Ectodermal cell (in vitro differentiated cells): ENCODE data around the gene CEP131. TPM values are rescaled to one million over a fixed set of nuclear protein-coding genes. Genes with fewer than 3 reads are reported as not detected.
A peak's percentile ranks its signal among the peaks of the same experiment; 100 is the strongest.

Experiments
- H3K27ac ChIP-seq: 2 replicates; pipeline ENCODE4 v1.7.0; 2013; ENCODE audit warnings: mild to moderate bottlenecking, low read depth, low read length; ENCODE audit not compliant: insufficient read depth, poor library complexity, severe bottlenecking
- H3K27me3 ChIP-seq: 2 replicates; pipeline ENCODE4 v1.7.0; 2013; ENCODE audit warnings: mild to moderate bottlenecking, low read length; ENCODE audit not compliant: insufficient read depth, control insufficient read depth, poor library complexity, severe bottlenecking
- H3K36me3 ChIP-seq: one replicate; pipeline ENCODE4 v1.7.0; 2013; ENCODE audit warnings: low read length; ENCODE audit not compliant: control insufficient read depth, insufficient read depth
- H3K4me1 ChIP-seq: one replicate; pipeline ENCODE4 v1.7.0; 2013; ENCODE audit warnings: low read length; ENCODE audit not compliant: control insufficient read depth, insufficient read depth
- H3K4me3 ChIP-seq: 2 replicates; pipeline ENCODE4 v1.7.0; 2013; ENCODE audit warnings: low read depth, low read length, control low read depth; ENCODE audit not compliant: insufficient read depth
- H3K9me3 ChIP-seq: 2 replicates; pipeline ENCODE4 v1.7.0; 2013; ENCODE audit warnings: mild to moderate bottlenecking, low read length, moderate library complexity; ENCODE audit not compliant: control insufficient read depth
- WGBS, 2 experiments: methylation state at CpG; one replicate each; pipeline ENCODE4 v1.1.7; 2013; ENCODE audit warnings: missing lambda C conversion rate in 2 of 2; 5-methylcytosine and 5-hydroxymethylcytosine counted together
- polyA plus RNA-seq, 4 experiments: library from polyadenylated mRNA; stranded (reverse); fragments of 50-300 nt; gene quantifications; one replicate each; pipeline ENCODE4 v1.2.3, GENCODE V29; 2013

The CEP131 gene
- polyA plus RNA-seq (2013, experiment 1 of 4) = 28.9 TPM
- 22.2 TPM for polyA plus RNA-seq (2013, experiment 2 of 4)
- polyA plus RNA-seq (2013, experiment 3 of 4) = 23.4 TPM
- 24.7 TPM for polyA plus RNA-seq (2013, experiment 4 of 4)

DNA sequence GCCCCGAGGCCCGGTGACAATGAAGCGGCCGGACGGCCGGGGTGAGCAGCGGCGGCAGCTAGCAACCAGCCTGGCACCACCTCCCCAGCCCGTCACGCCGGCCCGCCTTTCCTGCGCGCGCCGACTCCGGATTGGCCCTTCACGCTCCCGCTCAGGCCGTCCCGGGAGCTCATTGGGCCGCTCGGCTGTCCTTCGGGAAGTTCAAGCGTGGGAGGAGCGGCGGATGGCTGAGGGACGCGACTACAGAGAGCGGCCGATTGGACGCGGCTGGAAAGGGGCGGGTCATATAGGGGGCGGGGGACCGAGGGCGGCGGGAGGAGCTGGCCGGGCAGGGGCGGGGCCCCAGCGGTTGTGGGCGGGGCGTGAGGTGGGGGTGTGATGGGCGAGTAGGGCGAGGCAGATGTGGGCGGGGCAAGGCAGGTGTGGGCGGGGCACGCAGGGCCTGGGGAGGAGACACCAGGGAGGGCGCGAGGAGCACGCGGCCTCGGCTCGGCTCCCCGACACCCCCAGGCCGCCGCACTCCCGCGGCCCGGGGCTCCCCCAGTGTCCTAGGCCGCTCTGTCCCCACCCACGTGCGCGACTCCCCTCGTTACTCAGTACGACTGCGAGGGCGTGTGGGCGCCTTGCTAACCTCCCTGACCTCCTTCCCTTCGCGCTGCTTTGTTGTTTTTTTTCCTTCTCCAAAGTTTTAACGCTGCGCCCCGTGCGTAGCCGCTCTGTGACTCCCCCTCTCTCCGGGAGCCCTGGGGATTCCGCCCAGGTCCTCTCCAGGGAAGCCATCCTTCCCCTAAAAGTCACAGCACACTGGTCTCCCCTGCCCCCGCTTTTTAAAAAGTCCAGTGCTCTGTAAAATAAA lies at the start of gene CEP131:
TSS of gene CEP131 (minus strand) at position 60 of the 856 bp plus-strand sequence. CDS start 2,909 bp downstream, outside the sequence.
- 1 to 2% methylated on average over 79 of the region's 79 CpGs for WGBS, 2 experiments
- H3K27me3 ChIP-seq = peaks cover 6% of the 10 kb centered on the region
- H3K27ac ChIP-seq = no peak within 1 kb of the TSS
- no peaks in the 10 kb centered on the region for H3K9me3 ChIP-seq
- peaks cover 11% of the 10 kb centered on the region for H3K4me1 ChIP-seq
- peak within 1 kb of the TSS; percentile 85 for H3K4me3 ChIP-seq
- H3K36me3 ChIP-seq = no peaks in the 10 kb centered on the region

DNA sequence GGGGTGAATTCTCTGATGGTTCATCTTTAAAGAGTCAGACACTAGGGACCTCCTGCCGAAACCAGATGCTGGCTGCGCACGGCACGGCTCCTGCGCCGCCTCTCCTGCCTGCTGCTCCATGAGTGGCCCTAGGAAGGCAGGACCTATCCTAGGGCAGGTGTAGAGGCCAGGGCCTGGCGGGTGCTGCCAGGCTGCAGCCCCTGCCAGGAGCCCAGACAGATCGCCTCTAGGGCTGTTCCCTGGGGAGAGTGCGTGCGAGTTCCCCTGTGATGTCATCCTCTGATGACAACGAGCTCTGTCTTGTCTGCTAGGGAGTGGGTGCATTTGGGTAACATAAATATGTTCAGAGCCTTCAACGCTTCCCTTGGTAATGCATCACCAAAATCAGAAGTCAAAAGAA lies 48.5 kb upstream of the CEP131 start:
- no peak overlapping the region for H3K4me3 ChIP-seq
- no peaks in the 10 kb centered on the region for H3K9me3 ChIP-seq
- H3K27ac ChIP-seq = no peak overlapping the region
- no peaks in the 10 kb centered on the region for H3K4me1 ChIP-seq
- peaks cover 8% of the 10 kb centered on the region for H3K36me3 ChIP-seq
- WGBS, 2 experiments = 95 to 96% methylated on average over 12 of the region's 12 CpGs
- no peaks in the 10 kb centered on the region for H3K27me3 ChIP-seq

DNA sequence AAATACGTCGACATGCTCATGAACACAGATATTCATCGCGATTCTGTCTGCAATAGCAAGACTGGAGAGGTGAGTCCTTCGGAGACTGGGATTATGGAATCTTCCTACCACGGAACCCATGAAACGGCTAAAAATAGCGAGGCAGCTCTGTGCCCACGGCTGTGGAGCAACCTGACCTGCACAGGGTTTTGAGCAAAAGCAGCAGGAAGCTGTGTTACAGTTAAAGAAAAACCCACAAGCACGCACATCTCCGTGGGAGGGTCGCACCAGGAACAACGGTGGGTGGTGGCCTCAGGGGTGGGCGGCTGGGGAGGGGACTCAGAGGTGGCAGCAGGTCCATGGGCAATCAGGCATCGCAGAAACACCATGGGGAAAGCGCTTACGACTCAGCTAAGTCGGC lies 47.5 kb upstream of the CEP131 start:
- H3K27me3 ChIP-seq = no peaks in the 10 kb centered on the region
- H3K27ac ChIP-seq = no peak overlapping the region
- H3K4me3 ChIP-seq = no peak overlapping the region
- H3K4me1 ChIP-seq = no peaks in the 10 kb centered on the region
- WGBS, 2 experiments = 95 to 96% methylated on average over 18 of the region's 18 CpGs
- H3K9me3 ChIP-seq = no peaks in the 10 kb centered on the region
- peaks cover 8% of the 10 kb centered on the region for H3K36me3 ChIP-seq

DNA sequence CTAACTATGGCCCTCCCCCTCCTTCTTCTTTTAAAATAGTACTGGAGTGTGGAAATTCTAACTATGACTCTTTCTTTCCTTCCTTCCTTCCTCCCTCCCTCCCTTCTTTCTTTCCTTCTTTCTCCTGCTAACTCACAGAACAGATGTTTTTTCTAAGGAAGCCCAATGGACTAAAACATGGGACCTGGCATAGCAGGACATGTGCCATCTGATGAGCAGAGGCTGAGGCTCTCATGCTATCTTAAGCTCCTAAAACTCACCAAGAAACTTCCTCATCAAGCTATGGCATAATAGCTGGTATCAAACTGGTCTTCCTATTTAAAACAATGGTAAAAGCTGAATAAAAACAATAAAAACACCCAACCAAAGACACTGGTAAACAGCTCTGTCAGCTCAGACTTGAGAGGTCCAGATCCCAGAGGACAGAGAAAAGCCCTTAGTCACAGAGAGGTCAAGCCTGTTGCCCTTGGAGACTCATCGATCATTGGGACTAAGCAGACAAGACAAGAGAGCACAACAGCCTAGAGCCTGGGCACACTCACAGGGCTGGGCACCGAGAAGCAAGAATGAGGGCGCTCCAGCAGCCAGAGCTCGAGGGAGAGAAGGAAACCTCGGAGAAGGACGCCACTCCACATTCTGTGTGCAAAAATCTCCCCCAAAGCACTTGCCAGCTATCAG lies 44.8 kb upstream of the CEP131 start:
- Histone ChIP-seq H3K9me3 (no peaks in the 10 kb centered on the region), H3K4me3 (no peak overlapping the region), H3K4me1 (no peaks in the 10 kb centered on the region), H3K27ac (no peak overlapping the region), H3K27me3 (no peaks in the 10 kb centered on the region), H3K36me3 (no peaks in the 10 kb centered on the region)
- WGBS, 2 experiments = 91 to 93% methylated on average over 6 of the region's 6 CpGs

DNA sequence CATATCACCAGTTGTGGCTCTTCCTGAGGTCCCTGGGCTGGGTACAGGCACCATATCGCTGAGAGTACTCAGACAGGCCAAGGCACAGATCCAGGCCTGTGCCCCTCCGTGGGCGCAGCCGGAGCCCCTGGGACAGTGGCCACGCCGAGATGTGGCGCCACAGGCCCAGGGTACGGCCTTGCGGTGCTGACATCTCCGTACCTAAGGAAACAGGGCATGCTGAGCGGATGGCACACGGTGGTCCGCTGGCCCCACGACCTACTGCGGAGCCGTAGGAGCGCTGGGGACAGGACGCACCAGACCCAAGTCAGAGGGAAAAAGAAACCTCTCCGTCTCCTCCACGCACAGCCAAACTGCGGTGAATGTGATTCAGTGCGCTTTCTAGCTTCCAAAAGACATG lies 42.8 kb upstream of the CEP131 start:
- H3K9me3 ChIP-seq = no peaks in the 10 kb centered on the region
- H3K27ac ChIP-seq = no peak overlapping the region
- H3K36me3 ChIP-seq = no peaks in the 10 kb centered on the region
- H3K4me1 ChIP-seq = no peaks in the 10 kb centered on the region
- 94% methylated on average over 22 of the region's 22 CpGs for WGBS, 2 experiments
- no peak overlapping the region for H3K4me3 ChIP-seq
- no peaks in the 10 kb centered on the region for H3K27me3 ChIP-seq

DNA sequence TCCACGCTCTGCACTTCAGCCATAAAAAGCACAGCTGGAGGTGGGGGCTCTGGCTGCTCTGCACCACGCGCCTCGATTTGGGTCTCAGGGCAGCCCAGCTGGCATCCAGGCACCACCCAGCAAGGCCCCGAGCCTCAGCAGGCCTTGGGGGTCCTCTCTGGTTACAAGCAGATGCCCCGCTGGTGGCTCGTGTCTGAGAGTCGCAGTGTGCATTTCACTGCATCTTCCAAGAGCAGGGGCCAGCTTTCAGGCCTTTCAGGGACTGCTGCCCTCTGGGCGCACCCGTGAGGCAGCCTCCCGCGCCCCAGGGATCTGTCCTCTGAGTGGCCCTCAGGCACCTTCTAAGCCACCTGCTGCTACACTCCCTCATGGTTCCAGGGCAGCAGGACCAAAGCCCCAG lies 41.9 kb upstream of the CEP131 start:
- no peaks in the 10 kb centered on the region for H3K27me3 ChIP-seq
- H3K36me3 ChIP-seq = no peaks in the 10 kb centered on the region
- H3K9me3 ChIP-seq = no peaks in the 10 kb centered on the region
- H3K27ac ChIP-seq = no peak overlapping the region
- H3K4me1 ChIP-seq = no peaks in the 10 kb centered on the region
- no peak overlapping the region for H3K4me3 ChIP-seq
- 94 to 95% methylated on average over 12 of the region's 12 CpGs for WGBS, 2 experiments

DNA sequence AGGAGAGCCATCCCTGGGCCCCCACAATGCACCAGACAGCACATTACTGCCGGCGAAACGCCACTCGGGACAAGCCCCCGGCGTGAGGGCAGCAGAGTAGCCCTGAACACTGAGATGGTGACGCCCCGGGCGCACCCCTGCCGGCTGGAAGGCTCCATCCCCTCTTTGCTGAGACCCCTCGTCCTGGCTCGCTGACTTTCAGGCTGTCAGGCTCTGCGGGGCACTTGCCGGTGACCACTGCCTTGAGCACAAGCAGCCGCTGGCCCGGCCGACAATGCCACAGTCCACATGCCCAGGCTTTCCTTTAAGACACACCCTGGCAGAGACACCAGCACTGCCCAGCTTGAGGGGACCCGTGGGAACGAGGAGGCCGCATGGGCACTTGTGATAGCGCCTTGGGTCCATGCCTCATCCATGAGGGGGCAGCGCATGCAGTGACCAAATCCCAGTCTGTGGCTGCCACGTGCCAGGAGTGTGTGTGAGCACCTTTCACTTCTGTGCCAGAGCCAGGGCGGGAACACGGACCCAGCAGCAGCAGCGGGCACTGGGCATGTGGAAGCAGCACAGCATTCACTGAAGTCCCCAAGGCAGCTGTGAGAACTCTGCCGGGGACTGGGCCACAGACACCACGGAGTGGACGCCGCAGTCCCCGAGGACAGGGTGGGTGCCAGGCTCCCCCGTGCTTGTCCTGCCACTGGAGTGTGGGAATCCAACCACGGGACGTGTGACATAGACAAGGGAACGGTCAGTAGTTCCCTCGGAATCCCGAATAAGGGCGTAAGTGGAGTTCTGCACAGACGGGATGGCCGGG lies 40.8 kb upstream of the CEP131 start:
- WGBS, 2 experiments = 95 to 96% methylated on average over 40 of the region's 40 CpGs

DNA sequence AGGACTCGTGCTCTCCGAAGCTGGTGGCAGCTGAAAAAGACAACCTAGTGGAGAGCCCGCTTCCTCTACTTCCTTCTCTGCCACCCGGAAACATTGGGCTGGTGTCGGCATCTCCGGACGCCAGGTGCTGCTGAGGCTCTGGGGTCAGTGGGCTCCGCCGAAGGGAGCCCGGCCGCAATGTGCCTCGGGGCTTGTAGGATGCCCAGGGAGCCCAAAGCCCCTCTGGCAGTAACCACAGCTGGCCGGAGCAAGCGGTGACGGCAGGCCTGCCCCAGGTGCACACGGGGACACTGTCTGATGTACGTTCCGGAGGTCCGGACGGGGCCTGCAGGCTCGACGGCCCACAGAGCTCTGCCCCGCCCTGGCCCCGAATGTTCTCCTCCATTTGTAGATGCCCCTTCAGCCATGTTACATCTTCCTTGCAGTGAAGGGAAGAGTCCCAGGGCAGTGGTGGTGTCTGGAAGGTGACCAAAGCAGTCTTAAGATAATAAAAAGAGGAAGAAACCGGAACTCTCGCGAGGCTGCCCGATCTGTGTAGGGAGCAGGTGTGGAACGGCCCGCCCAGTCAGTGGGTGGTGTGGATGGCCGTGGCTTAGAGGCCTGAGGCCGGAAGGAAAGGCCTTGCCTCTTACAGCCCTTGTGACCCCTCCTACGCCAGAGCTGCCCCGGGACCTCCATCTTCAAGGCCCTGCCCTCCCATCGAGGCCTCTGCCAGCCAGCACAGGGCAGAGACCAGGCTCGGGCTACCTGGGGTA lies 39.0 kb upstream of the CEP131 start:
- no peaks in the 10 kb centered on the region for H3K4me1 ChIP-seq
- H3K4me3 ChIP-seq = no peak overlapping the region
- no peak overlapping the region for H3K27ac ChIP-seq
- no peaks in the 10 kb centered on the region for H3K36me3 ChIP-seq
- WGBS, 2 experiments = 95% methylated on average over 36 of the region's 36 CpGs
- H3K9me3 ChIP-seq = no peaks in the 10 kb centered on the region
- H3K27me3 ChIP-seq = no peaks in the 10 kb centered on the region

More for the DNA sequence above, 40.8 kb upstream of the CEP131 start:
- no peaks in the 10 kb centered on the region for H3K27me3 ChIP-seq
- no peak overlapping the region for H3K27ac ChIP-seq
- H3K4me3 ChIP-seq = no peak overlapping the region
- no peaks in the 10 kb centered on the region for H3K9me3 ChIP-seq
- H3K4me1 ChIP-seq = no peaks in the 10 kb centered on the region
- H3K36me3 ChIP-seq = no peaks in the 10 kb centered on the region

DNA sequence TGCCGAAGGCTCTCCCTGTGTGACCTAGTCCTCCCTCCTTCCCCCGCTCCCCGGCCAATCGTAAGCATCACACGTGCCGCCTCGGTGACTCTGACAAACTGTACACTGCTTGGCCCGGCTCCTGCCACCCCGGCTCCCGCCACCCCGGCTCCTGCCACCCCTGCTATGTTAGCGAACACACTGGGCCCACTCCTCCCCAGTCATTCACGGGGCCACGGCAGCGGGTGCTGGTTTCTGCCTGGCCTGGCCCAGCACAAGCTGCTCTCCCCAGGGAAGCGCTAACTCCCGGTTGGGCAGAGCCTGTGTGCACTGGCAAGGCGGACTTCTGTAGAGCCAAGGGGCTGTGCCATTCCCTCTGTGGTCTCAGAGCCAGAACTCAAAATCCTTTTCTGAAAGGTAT lies 38.3 kb upstream of the CEP131 start:
- no peaks in the 10 kb centered on the region for H3K36me3 ChIP-seq
- no peaks in the 10 kb centered on the region for H3K9me3 ChIP-seq
- no peaks in the 10 kb centered on the region for H3K27me3 ChIP-seq
- H3K4me1 ChIP-seq = no peaks in the 10 kb centered on the region
- WGBS, 2 experiments = 92 to 93% methylated on average over 18 of the region's 18 CpGs
- no peak overlapping the region for H3K27ac ChIP-seq
- H3K4me3 ChIP-seq = no peak overlapping the region
